ENCODE results near the gene SETDB2. TPM values are rescaled to one million over a fixed set of nuclear protein-coding genes. Genes with fewer than 3 reads are reported as not detected.

Gene SETDB2
- total and polyA plus RNA-seq, 2 experiments from 2014 or later = 2.8 to 5.7 TPM

DNA sequence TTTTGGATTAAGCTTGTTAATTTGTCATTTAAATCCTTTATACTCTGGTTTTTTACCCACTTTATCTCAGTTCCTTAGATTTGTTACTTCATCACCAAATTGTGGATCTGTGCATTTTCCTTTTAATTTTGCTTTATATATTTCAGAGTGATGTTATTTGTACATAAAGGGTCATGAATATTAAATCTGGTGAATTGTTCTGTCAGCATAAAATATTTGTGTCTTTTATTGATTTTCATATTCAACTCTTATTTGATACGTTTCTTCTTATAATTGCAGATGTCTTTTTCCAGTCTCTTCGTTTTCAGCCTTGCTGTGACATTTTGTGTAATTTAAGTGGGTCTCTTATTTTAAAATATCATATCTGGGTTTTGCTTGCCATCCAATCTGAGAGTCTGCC, 4.7 kb downstream of the SETDB2 start:
- H3K79me2 ChIP-seq (ENCODE audit: insufficient read depth) = peaks cover 56% of the 10 kb centered on the region
- 91 to 96% methylated on average over 2 of the region's 2 CpGs for WGBS, 2 experiments (ENCODE audit: low coverage in 1 of 2, low lambda C conversion rate in 2 of 2, missing lambda C conversion rate in 2 of 2)
- no peak for TF ChIP-seq EZH2phosphoT487 (IDR thresholded peaks at IDR 0.05; ENCODE audit: insufficient read depth, low read depth)
- TF ChIP-seq EZH2 (IDR thresholded peaks at IDR 0.05; ENCODE audit: insufficient read depth, poor library complexity, severe bottlenecking) = no peak

DNA sequence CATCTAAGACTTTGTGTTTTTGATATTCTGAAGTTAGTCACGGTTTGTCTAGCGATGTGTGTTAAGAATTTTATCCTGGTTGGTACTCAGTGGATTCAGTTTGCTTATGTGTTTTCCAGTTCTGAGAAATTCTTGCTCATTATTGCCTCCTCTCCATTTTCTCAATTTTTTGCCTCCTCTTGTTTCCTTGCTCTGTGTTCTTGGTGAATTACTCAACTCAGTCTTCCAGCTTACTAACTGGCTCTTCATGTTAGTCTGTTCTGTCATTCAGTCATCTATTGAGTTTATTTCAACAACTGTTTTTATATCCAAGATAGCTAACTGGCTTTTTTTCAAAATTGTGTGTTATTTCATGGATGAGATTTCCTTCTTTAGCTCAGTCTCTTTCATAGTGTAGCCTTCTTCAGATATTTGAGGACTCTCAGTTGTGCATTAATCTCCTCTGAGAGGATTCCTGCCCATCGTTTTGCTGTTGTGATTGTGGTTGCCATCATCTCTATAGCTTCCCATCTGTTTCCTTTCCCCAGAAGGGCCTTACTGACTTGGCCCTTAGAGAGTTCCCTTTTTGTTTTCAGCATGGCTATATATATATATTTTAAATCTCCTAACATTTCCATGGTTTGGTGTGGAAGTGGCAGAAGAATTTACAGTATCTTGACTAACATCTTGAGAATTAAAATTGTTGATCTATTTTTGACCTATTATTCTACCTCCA, 6.2 kb downstream of the SETDB2 start:
- peaks cover 27% of the 10 kb centered on the region for H3K4me1 ChIP-seq (ENCODE audit: insufficient read depth)
- no peaks in the 10 kb centered on the region for H3K9me3 ChIP-seq (ENCODE audit: low read depth)
- WGBS, 2 experiments (ENCODE audit: low coverage in 1 of 2, low lambda C conversion rate in 2 of 2, missing lambda C conversion rate in 2 of 2) = 71 to 73% methylated on average over 3 of the region's 3 CpGs
- H3F3A ChIP-seq (ENCODE audit: insufficient read depth) = peaks cover 12% of the 10 kb centered on the region
- H3K79me2 ChIP-seq (ENCODE audit: insufficient read depth) = peaks cover 56% of the 10 kb centered on the region
- no peak overlapping the region for H3K4me2 ChIP-seq (ENCODE audit: unreplicated experiment)
- in situ Hi-C loops (cut with MboI) = no loop called here
- H3K27me3 ChIP-seq (replicated peaks; ENCODE audit: insufficient read depth) = no peaks in the 10 kb centered on the region
- H4K20me1 ChIP-seq (ENCODE audit: insufficient read depth) = no peaks in the 10 kb centered on the region
- H2AFZ ChIP-seq = no peak overlapping the region
- no peaks in the 10 kb centered on the region for H3K9me2 ChIP-seq (ENCODE audit: insufficient read depth)
- TF ChIP-seq EZH2phosphoT487 (IDR thresholded peaks at IDR 0.05; ENCODE audit: insufficient read depth, low read depth) (no peak), EZH2 (IDR thresholded peaks at IDR 0.05; ENCODE audit: insufficient read depth, poor library complexity, severe bottlenecking) (no peak)
- no peak overlapping the region for H3K9ac ChIP-seq
- H3K27ac ChIP-seq = no peak overlapping the region
- DNase-seq = no peak
- H3K4me3 ChIP-seq = no peak overlapping the region
- no peaks in the 10 kb centered on the region for H3K36me3 ChIP-seq (ENCODE audit: low read depth)

More for the DNA sequence above, 4.7 kb downstream of the SETDB2 start:
- no peaks in the 10 kb centered on the region for H3K27me3 ChIP-seq (replicated peaks; ENCODE audit: insufficient read depth)
- in situ Hi-C loops (cut with MboI) = no loop called here
- H3K9me2 ChIP-seq (ENCODE audit: insufficient read depth) = no peaks in the 10 kb centered on the region
- peaks cover 14% of the 10 kb centered on the region; the same call in 1 of the 2 replicates for H3K4me1 ChIP-seq (ENCODE audit: insufficient read depth)
- H3K36me3 ChIP-seq (ENCODE audit: low read depth) = no peaks in the 10 kb centered on the region
- H3K4me3 ChIP-seq = no peak overlapping the region
- H3K9ac ChIP-seq = no peak overlapping the region
- H3K27ac ChIP-seq = no peak overlapping the region
- no peaks in the 10 kb centered on the region for H3K9me3 ChIP-seq (ENCODE audit: low read depth)
- H3K4me2 ChIP-seq (ENCODE audit: unreplicated experiment) = no peak overlapping the region
- H3F3A ChIP-seq (ENCODE audit: insufficient read depth) = peaks cover 13% of the 10 kb centered on the region
- no peak for DNase-seq
- H4K20me1 ChIP-seq (ENCODE audit: insufficient read depth) = no peaks in the 10 kb centered on the region
- no peak overlapping the region for H2AFZ ChIP-seq

DNA sequence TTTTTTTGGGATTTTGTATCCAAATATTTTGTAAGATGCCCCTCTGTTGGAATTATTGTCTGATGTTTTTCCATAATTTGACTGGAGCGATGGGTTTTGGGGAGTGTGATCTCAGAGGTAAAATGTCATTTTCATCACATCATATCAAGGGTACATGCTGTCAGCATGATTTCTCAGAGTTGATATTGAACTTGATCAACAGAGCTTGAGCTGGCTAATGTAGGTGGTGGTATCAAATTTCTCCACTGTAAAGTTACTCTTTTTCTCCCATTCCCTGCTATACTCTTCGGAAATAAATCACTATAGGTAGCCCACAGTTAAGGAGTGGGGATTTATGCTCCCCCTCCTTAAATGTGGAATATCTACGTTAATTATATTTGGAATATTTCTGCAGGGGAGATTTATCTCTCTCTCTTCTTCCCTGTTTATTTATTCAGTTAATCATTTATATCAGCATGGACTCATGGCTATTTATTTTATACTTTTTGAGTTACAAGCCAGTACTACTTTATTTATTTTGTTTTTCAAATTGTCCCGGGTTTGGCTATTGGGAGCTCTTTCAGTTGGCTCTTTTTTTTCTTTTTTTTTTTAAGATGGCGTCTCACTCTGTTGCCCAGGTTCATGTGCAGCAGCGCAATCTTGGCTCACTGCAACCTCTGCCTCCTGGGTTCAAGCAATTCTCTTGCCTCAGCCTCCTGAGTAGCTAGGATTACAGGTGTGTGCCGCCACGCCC, 8.8 kb downstream of the SETDB2 start:
- WGBS, 2 experiments (ENCODE audit: low coverage in 1 of 2, low lambda C conversion rate in 2 of 2, missing lambda C conversion rate in 2 of 2) = 93 to 96% methylated on average over 8 of the region's 8 CpGs
- TF ChIP-seq EZH2 (IDR thresholded peaks at IDR 0.05; ENCODE audit: insufficient read depth, poor library complexity, severe bottlenecking) = no peak
- no peak for TF ChIP-seq EZH2phosphoT487 (IDR thresholded peaks at IDR 0.05; ENCODE audit: insufficient read depth, low read depth)
- peaks cover 21% of the 10 kb centered on the region; the same call in 1 of the 2 replicates for H3F3A ChIP-seq (ENCODE audit: insufficient read depth)

DNA sequence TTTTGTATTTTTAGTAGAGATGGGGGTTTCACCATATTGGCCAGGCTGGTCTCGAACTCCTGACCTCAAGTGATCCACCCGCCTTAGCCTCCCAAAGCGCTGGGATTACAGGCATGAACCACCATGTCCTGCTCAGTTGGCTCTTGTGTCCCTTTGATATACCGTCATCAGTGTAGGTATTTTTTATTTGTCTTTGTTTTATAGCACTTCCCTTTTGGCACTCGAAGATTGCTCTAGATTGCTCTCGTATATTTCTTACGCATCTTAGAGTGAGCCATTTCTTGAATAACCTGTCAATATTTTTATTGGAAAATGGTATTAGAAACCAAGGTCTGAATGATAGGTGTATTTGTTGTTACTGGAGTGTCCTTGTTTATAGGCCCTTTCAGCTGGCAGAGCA, 9.4 kb downstream of the SETDB2 start:
- no peaks in the 10 kb centered on the region for H3K9me3 ChIP-seq (ENCODE audit: low read depth)

More for the DNA sequence above, 8.8 kb downstream of the SETDB2 start:
- Histone ChIP-seq H3K27me3 (replicated peaks; ENCODE audit: insufficient read depth) (no peaks in the 10 kb centered on the region), H4K20me1 (ENCODE audit: insufficient read depth) (no peaks in the 10 kb centered on the region), H3K4me3 (no peak overlapping the region), H3K4me2 (ENCODE audit: unreplicated experiment) (no peak overlapping the region), H3K9ac (no peak overlapping the region), H3K9me2 (ENCODE audit: insufficient read depth) (no peaks in the 10 kb centered on the region), H3K4me1 (ENCODE audit: insufficient read depth) (peaks cover 40% of the 10 kb centered on the region), H3K27ac (no peak overlapping the region), H3K79me2 (ENCODE audit: insufficient read depth) (peaks cover 37% of the 10 kb centered on the region), H3K9me3 (ENCODE audit: low read depth) (no peaks in the 10 kb centered on the region), H2AFZ (no peak overlapping the region), H3K36me3 (ENCODE audit: low read depth) (no peaks in the 10 kb centered on the region)
- in situ Hi-C loops (cut with MboI) = no loop called here
- no peak for DNase-seq

More for the DNA sequence above, 9.4 kb downstream of the SETDB2 start:
- H3K27me3 ChIP-seq (replicated peaks; ENCODE audit: insufficient read depth) = no peaks in the 10 kb centered on the region
- H3K4me1 ChIP-seq (ENCODE audit: insufficient read depth) = peaks cover 36% of the 10 kb centered on the region
- no peak overlapping the region for H3K4me2 ChIP-seq (ENCODE audit: unreplicated experiment)
- in situ Hi-C loops (cut with MboI) = no loop called here
- 97 to 98% methylated on average over 7 of the region's 7 CpGs for WGBS, 2 experiments (ENCODE audit: low coverage in 1 of 2, low lambda C conversion rate in 2 of 2, missing lambda C conversion rate in 2 of 2)
- H3K36me3 ChIP-seq (ENCODE audit: low read depth) = no peaks in the 10 kb centered on the region
- no peak for DNase-seq
- H3F3A ChIP-seq (ENCODE audit: insufficient read depth) = peaks cover 21% of the 10 kb centered on the region; the same call in 1 of the 2 replicates
- H3K27ac ChIP-seq = no peak overlapping the region
- no peak overlapping the region for H2AFZ ChIP-seq
- peaks cover 31% of the 10 kb centered on the region for H3K79me2 ChIP-seq (ENCODE audit: insufficient read depth)
- H3K9ac ChIP-seq = no peak overlapping the region
- no peaks in the 10 kb centered on the region for H3K9me2 ChIP-seq (ENCODE audit: insufficient read depth)
- H3K4me3 ChIP-seq = no peak overlapping the region
- no peaks in the 10 kb centered on the region for H4K20me1 ChIP-seq (ENCODE audit: insufficient read depth)
- TF ChIP-seq EZH2 (IDR thresholded peaks at IDR 0.05; ENCODE audit: insufficient read depth, poor library complexity, severe bottlenecking) (no peak), EZH2phosphoT487 (IDR thresholded peaks at IDR 0.05; ENCODE audit: insufficient read depth, low read depth) (no peak)
